ENCODE data around the gene RAD23B. TPM values are rescaled to one million over a fixed set of nuclear protein-coding genes. Genes with fewer than 3 reads are reported as not detected.

The RAD23B gene
- 10 to 100 TPM; 38.6 to 58.2 TPM for polyA plus RNA-seq

DNA sequence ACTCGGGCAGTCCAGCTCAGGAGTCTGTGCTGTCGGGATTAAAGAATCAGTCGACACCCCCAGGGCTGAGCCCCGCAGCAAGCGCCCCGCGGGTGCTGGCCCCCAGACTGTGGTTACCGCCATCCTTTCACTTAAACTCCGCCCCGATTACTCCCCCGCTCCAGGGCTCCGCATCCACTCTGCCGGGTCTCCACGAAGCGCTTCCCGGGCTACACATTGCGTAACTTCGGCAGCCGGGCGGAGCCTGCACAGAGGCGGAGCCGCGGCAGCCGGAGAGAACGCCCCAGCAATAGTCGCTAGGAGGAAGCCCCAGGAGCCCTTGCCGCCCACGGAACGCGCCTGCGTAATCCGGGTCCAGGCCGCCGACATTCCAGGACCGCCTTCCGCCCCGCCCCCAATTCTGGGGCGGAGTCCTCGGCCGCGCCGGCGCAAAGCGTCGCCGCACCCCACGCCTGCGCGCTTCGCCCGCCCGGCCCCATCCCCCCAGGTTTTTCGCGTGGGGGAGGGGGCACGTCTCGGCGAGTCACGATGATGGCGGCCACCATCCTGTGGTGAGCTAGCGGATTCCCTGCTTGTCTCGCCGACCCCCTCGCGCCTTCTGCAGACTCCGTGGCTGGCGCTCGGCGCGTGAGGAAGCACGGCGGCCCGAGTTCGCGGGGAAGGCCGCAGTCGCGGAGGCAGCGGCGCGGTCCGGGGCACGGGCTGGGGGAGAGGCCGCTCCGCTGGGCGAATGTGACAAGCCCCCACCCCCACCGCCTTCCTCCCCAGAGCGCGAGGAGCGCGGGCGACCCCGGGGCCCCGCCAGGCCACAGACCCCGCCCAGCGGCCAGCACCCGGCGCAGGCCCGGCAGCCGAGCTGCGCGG lies at the start of gene RAD23B:
TSS of gene RAD23B (plus strand) at position 521 of the 864 bp plus-strand sequence. CDS start 351 bp downstream, outside the sequence.
- Histone ChIP-seq H3K27ac (ENCODE audit: low read depth in 2 of 2, low read length in 1 of 2) (peak within 1 kb of the TSS; percentile 95), H3K36me3 (ENCODE audit: control insufficient read depth in 2 of 2, insufficient read depth in 2 of 2, low read length in 1 of 2) (no peaks in the 10 kb centered on the region), H3K9me3 (ENCODE audit: control insufficient read depth in 2 of 2, insufficient read depth in 1 of 2, low read depth in 1 of 2, low read length in 1 of 2) (no peaks in the 10 kb centered on the region), H3K4me1 (ENCODE audit: control insufficient read depth in 2 of 2, insufficient read depth in 2 of 2, low read length in 1 of 2) (no peaks in the 10 kb centered on the region), H3K4me3 (ENCODE audit: low read depth in 1 of 2, low read length in 2 of 2) (peak within 1 kb of the TSS; percentile 67 to 98), H3K27me3 (ENCODE audit: control insufficient read depth in 1 of 2, insufficient read depth in 2 of 2, low read length in 2 of 2) (no peaks in the 10 kb centered on the region)
- 0 to 1% methylated on average over 90 to 101 of the region's 101 CpGs for WGBS, 2 donors

DNA sequence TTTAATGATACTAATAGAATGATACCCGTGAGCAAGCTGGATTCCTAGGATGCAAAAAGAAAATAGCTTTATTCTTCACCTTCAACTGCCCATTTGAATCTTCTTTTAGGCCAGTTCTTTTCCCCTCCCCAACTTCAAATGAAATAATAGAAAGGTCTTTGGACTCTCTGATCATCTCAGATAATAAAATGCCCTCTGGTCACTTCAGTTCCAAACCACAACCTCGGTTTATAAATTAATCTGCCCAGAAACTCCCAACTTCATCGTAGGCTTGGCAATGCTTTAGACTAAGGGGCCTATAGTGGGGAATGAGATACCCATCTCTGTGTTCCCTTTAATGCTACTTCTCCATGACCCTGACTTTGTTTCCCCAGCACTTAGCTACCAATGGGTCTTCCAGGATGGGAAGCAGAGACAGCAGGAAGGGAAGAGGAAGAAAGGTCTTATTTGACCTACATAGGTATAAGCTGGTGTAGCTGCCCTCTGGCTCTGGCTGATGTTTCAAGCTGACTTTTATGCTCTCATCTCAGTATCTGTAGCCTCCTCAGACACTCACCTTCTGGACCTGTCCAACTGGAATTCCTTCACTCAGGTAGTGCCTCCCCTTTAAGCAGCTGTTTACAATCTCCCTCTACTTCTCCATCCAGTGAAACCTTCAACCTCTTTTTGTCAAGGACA lies 47.2 kb upstream of the RAD23B start:
- Histone ChIP-seq H3K36me3 (ENCODE audit: control insufficient read depth in 2 of 2, insufficient read depth in 2 of 2, low read length in 1 of 2) (no peaks in the 10 kb centered on the region), H3K4me1 (ENCODE audit: control insufficient read depth in 2 of 2, insufficient read depth in 2 of 2, low read length in 1 of 2) (no peaks in the 10 kb centered on the region), H3K27me3 (ENCODE audit: control insufficient read depth in 1 of 2, insufficient read depth in 2 of 2, low read length in 2 of 2) (no peaks in the 10 kb centered on the region), H3K9me3 (ENCODE audit: control insufficient read depth in 2 of 2, insufficient read depth in 1 of 2, low read depth in 1 of 2, low read length in 1 of 2) (no peaks in the 10 kb centered on the region), H3K27ac (ENCODE audit: low read depth in 2 of 2, low read length in 1 of 2) (peak overlapping the region in 1 of 2 donors; percentile 15), H3K4me3 (ENCODE audit: low read depth in 1 of 2, low read length in 2 of 2) (no peak overlapping the region)
- 80 to 89% methylated on average over 3 of the region's 3 CpGs for WGBS, 2 donors

DNA sequence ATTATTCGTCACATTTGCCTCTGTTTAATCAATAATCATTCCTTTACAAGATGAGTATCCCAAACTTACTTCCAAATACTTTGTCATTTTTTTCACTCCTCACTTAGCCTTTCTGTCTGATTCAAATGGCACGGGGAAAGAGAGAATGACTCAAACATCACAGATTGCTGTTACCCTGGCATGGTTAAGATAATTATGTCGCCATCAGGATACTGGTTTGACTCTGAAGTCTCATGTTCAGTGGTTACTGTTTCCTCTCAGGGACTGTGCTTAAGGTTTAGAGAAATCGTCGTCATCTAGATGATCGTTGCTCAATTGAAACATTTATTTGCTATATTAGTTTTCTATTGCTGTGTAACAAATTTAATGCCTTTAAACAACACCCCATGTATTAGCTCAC lies 45.2 kb upstream of the RAD23B start:
- Histone ChIP-seq H3K9me3 (ENCODE audit: control insufficient read depth in 2 of 2, insufficient read depth in 1 of 2, low read depth in 1 of 2, low read length in 1 of 2) (no peaks in the 10 kb centered on the region), H3K27ac (ENCODE audit: low read depth in 2 of 2, low read length in 1 of 2) (no peak overlapping the region), H3K4me1 (ENCODE audit: control insufficient read depth in 2 of 2, insufficient read depth in 2 of 2, low read length in 1 of 2) (no peaks in the 10 kb centered on the region), H3K4me3 (ENCODE audit: low read depth in 1 of 2, low read length in 2 of 2) (no peak overlapping the region), H3K27me3 (ENCODE audit: control insufficient read depth in 1 of 2, insufficient read depth in 2 of 2, low read length in 2 of 2) (no peaks in the 10 kb centered on the region), H3K36me3 (ENCODE audit: control insufficient read depth in 2 of 2, insufficient read depth in 2 of 2, low read length in 1 of 2) (no peaks in the 10 kb centered on the region)
- 83 to 85% methylated on average over 6 of the region's 6 CpGs for WGBS, 2 donors

DNA sequence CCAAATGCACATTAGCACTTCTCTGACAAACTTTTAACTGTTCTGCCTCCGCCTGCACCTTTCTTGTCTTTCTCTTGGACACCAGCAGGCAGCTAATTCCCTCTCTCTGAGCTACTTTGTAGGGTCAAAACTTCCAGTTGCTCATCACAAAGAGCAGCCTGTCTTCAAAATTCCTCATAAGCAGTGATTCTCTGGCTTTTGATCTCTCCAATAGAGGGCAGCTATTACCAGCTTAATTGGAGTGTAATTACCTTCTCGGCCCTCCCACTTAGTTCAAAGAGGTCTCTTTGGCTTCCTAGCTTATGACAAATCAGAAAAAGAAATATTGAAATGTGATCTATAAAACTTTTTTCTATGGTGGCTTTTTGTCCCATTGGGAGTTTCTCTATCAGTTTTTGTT lies 43.6 kb upstream of the RAD23B start:
- no peaks in the 10 kb centered on the region for H3K36me3 ChIP-seq (ENCODE audit: control insufficient read depth in 2 of 2, insufficient read depth in 2 of 2, low read length in 1 of 2)
- H3K4me3 ChIP-seq (ENCODE audit: low read depth in 1 of 2, low read length in 2 of 2), result no peak overlapping the region
- WGBS, 2 donors, result 50 to 52% methylated on average over 2 of the region's 2 CpGs
- no peaks in the 10 kb centered on the region for H3K4me1 ChIP-seq (ENCODE audit: control insufficient read depth in 2 of 2, insufficient read depth in 2 of 2, low read length in 1 of 2)
- no peaks in the 10 kb centered on the region for H3K27me3 ChIP-seq (ENCODE audit: control insufficient read depth in 1 of 2, insufficient read depth in 2 of 2, low read length in 2 of 2)
- H3K27ac ChIP-seq (ENCODE audit: low read depth in 2 of 2, low read length in 1 of 2), result no peak overlapping the region
- no peaks in the 10 kb centered on the region for H3K9me3 ChIP-seq (ENCODE audit: control insufficient read depth in 2 of 2, insufficient read depth in 1 of 2, low read depth in 1 of 2, low read length in 1 of 2)

DNA sequence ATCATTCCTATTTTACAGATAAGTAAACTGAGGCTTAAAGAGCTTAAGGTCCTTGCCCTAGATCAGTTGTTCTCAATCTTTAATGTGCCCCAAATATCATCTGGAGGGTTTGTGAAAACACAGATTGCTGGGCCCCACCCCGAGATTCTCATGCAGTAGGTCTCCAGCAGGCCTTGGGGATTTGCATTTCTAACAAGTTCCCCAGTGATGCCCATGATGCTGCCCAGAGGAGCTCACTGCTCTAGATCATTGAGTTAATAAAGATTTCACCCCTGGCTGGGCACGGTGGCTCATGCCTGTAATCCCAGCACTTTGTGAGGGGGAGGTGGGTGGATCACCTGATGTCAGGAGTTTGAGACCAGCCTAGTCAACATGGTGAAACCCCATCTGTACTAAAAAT lies 42.8 kb upstream of the RAD23B start:
- no peaks in the 10 kb centered on the region for H3K9me3 ChIP-seq (ENCODE audit: control insufficient read depth in 2 of 2, insufficient read depth in 1 of 2, low read depth in 1 of 2, low read length in 1 of 2)
- H3K27ac ChIP-seq (ENCODE audit: low read depth in 2 of 2, low read length in 1 of 2), result no peak overlapping the region
- WGBS, 2 donors, result 84 to 85% methylated on average over 2 of the region's 2 CpGs
- no peaks in the 10 kb centered on the region for H3K27me3 ChIP-seq (ENCODE audit: control insufficient read depth in 1 of 2, insufficient read depth in 2 of 2, low read length in 2 of 2)
- no peak overlapping the region for H3K4me3 ChIP-seq (ENCODE audit: low read depth in 1 of 2, low read length in 2 of 2)
- H3K36me3 ChIP-seq (ENCODE audit: control insufficient read depth in 2 of 2, insufficient read depth in 2 of 2, low read length in 1 of 2), result no peaks in the 10 kb centered on the region
- H3K4me1 ChIP-seq (ENCODE audit: control insufficient read depth in 2 of 2, insufficient read depth in 2 of 2, low read length in 1 of 2), result no peaks in the 10 kb centered on the region

DNA sequence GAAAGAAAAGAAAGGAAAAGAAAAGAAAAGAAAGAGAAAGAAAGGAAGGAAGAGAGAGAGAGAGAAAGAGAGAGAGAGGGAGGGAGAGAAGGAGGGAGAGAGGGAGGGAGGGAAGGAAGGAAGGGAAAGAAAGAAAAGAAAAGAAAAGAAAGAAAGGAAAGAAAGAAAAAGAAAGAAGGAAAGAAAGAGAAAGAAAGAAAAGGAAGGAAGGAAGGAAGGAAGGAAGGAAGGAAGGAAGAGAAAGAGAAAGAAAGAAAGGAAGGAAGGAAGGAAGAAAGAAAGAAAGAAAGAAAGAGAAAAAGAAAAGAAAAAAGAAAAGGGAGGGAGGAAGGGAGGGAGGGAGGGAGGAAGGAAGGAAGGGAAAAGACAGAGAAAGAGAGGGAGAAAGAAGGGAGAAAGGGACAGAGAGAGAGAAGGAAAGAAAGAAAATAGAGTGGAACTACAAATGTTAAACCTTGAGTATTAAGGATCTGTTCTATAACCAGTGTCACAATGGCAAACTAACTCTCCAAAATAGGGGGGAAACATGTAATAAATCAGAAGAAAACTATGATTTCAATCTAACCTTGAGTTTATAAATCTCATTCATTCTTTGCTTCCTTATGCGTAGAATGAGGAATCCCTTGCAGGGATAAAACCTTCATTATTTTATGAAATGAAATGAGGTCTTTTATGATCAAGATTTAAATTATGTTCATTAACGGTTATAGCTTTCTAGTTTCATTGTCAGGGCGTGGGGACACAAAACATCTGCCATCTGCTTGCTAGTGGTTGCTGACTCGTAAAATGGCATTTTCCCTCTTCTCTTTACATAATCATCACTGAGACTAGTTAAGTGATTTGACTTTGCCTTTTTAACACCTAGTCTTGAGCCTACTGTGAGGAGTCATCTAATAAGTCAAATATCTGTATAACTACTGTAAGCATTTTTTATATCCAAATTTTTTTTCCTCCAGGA lies 40.7 kb upstream of the RAD23B start:
- no peaks in the 10 kb centered on the region for H3K4me1 ChIP-seq (ENCODE audit: control insufficient read depth in 2 of 2, insufficient read depth in 2 of 2, low read length in 1 of 2)
- 57 to 64% methylated on average over 4 of the region's 4 CpGs for WGBS, 2 donors
- H3K27me3 ChIP-seq (ENCODE audit: control insufficient read depth in 1 of 2, insufficient read depth in 2 of 2, low read length in 2 of 2), result no peaks in the 10 kb centered on the region
- no peaks in the 10 kb centered on the region for H3K36me3 ChIP-seq (ENCODE audit: control insufficient read depth in 2 of 2, insufficient read depth in 2 of 2, low read length in 1 of 2)
- H3K9me3 ChIP-seq (ENCODE audit: control insufficient read depth in 2 of 2, insufficient read depth in 1 of 2, low read depth in 1 of 2, low read length in 1 of 2), result no peaks in the 10 kb centered on the region
- no peak overlapping the region for H3K4me3 ChIP-seq (ENCODE audit: low read depth in 1 of 2, low read length in 2 of 2)
- no peak overlapping the region for H3K27ac ChIP-seq (ENCODE audit: low read depth in 2 of 2, low read length in 1 of 2)

DNA sequence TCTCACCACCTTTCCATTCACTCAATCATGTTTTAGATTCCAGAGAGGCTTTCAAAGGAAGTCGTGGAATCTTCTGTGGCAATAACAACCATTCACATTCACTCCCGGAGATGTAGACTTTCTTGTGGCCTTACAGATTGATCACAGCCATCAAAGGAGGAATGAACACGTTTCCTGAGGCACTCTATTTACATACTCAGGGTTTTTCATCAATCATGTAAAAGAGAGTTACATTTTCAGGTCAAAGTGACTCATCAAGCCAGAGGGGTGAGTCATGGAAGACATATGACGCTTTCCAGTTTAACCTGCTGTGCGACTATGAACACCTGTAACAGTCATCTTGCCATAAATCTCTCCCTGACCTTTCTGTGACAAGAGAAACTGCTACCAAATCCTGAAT lies 39.3 kb upstream of the RAD23B start:
- WGBS, 2 donors, result 28% methylated on average over 5 of the region's 5 CpGs
- H3K27ac ChIP-seq (ENCODE audit: low read depth in 2 of 2, low read length in 1 of 2), result peak overlapping the region in 1 of 2 donors; percentile 15
- no peaks in the 10 kb centered on the region for H3K36me3 ChIP-seq (ENCODE audit: control insufficient read depth in 2 of 2, insufficient read depth in 2 of 2, low read length in 1 of 2)
- no peaks in the 10 kb centered on the region for H3K4me1 ChIP-seq (ENCODE audit: control insufficient read depth in 2 of 2, insufficient read depth in 2 of 2, low read length in 1 of 2)
- no peak overlapping the region for H3K4me3 ChIP-seq (ENCODE audit: low read depth in 1 of 2, low read length in 2 of 2)
- no peaks in the 10 kb centered on the region for H3K9me3 ChIP-seq (ENCODE audit: control insufficient read depth in 2 of 2, insufficient read depth in 1 of 2, low read depth in 1 of 2, low read length in 1 of 2)
- H3K27me3 ChIP-seq (ENCODE audit: control insufficient read depth in 1 of 2, insufficient read depth in 2 of 2, low read length in 2 of 2), result no peaks in the 10 kb centered on the region

DNA sequence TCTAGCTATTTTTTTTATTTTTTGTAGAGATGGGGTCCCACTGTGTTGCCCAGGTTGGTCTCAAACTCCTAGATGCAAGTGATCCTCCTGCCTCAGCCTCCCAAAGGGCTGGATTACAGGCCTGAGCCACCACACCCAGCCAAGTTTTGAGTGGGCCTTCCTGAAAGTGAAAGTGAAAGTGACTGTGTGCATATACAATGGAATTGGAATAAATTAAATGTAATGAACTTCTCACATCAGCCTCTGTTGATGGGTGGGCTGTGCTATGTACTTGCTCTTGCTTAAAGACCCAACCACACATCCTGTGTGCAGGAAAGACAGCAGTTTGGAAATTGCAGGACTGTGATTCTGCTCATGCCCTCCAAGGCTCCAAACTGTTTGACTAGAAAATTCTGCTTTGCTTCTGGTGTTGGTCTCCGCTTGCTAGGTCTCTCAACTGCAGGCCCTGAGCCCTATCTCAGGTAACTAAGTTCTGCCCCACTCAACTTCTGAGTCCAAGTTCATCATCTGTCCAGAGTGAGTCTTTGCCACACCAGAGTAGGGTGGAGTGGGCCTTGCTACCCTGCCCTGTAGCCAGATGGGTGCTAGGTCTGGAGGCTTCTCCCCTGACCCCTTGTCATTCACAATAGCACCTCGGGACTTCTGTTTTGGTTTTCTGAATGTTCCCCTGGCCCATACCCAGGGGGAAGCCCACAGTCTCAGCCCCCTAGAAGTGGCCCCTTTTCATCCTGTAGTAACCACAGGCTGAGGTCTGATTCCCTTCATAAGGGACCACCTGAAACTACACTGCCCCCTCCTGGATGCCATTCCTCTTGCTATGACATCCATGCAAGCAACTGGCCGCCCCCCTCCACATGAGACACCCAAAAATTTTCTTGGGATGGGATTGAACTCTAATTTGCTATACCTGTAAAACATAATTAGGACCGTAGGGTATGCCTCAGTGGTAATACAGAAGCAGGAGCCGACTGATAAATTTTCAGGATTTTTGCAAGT lies 36.5 kb upstream of the RAD23B start:
- Histone ChIP-seq H3K27me3 (ENCODE audit: control insufficient read depth in 1 of 2, insufficient read depth in 2 of 2, low read length in 2 of 2) (no peaks in the 10 kb centered on the region), H3K27ac (ENCODE audit: low read depth in 2 of 2, low read length in 1 of 2) (no peak overlapping the region), H3K4me3 (ENCODE audit: low read depth in 1 of 2, low read length in 2 of 2) (no peak overlapping the region), H3K9me3 (ENCODE audit: control insufficient read depth in 2 of 2, insufficient read depth in 1 of 2, low read depth in 1 of 2, low read length in 1 of 2) (no peaks in the 10 kb centered on the region), H3K4me1 (ENCODE audit: control insufficient read depth in 2 of 2, insufficient read depth in 2 of 2, low read length in 1 of 2) (peaks cover 0 to 3% of the 10 kb centered on the region in 2 donors), H3K36me3 (ENCODE audit: control insufficient read depth in 2 of 2, insufficient read depth in 2 of 2, low read length in 1 of 2) (no peaks in the 10 kb centered on the region)
- 92 to 93% methylated on average over 5 of the region's 5 CpGs for WGBS, 2 donors
